AG10803 (cell line): ENCODE results near the gene MEPCE.
A peak's percentile ranks its signal among the peaks of the same experiment; 100 is the strongest.

Experiments used
- DNase-seq: peaks from one replicate; pipeline ENCODE4 v3.0.0; 2010; ENCODE audit warnings: low read depth
- H3K4me3 ChIP-seq: 2 replicates; pipeline ENCODE4 v1.5.1; 2011; ENCODE audit warnings: mild to moderate bottlenecking, low read length, control low read depth
- TF ChIP-seq, protein P1 (sequence below): conservative IDR thresholded peaks from 2 replicates; pipeline ENCODE4 v1.5.1; 2011; ENCODE audit warnings: mild to moderate bottlenecking, low read length, control low read depth, inconsistent platforms

MEPCE gene

GRCh38 chr7:100467638-100468373, 38.2 kb downstream of the MEPCE start:
- TF ChIP-seq, protein P1, sequence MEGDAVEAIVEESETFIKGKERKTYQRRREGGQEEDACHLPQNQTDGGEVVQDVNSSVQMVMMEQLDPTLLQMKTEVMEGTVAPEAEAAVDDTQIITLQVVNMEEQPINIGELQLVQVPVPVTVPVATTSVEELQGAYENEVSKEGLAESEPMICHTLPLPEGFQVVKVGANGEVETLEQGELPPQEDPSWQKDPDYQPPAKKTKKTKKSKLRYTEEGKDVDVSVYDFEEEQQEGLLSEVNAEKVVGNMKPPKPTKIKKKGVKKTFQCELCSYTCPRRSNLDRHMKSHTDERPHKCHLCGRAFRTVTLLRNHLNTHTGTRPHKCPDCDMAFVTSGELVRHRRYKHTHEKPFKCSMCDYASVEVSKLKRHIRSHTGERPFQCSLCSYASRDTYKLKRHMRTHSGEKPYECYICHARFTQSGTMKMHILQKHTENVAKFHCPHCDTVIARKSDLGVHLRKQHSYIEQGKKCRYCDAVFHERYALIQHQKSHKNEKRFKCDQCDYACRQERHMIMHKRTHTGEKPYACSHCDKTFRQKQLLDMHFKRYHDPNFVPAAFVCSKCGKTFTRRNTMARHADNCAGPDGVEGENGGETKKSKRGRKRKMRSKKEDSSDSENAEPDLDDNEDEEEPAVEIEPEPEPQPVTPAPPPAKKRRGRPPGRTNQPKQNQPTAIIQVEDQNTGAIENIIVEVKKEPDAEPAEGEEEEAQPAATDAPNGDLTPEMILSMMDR = no peak
- DNase-seq = no peak
- H3K4me3 ChIP-seq = no peak overlapping the region

DNA sequence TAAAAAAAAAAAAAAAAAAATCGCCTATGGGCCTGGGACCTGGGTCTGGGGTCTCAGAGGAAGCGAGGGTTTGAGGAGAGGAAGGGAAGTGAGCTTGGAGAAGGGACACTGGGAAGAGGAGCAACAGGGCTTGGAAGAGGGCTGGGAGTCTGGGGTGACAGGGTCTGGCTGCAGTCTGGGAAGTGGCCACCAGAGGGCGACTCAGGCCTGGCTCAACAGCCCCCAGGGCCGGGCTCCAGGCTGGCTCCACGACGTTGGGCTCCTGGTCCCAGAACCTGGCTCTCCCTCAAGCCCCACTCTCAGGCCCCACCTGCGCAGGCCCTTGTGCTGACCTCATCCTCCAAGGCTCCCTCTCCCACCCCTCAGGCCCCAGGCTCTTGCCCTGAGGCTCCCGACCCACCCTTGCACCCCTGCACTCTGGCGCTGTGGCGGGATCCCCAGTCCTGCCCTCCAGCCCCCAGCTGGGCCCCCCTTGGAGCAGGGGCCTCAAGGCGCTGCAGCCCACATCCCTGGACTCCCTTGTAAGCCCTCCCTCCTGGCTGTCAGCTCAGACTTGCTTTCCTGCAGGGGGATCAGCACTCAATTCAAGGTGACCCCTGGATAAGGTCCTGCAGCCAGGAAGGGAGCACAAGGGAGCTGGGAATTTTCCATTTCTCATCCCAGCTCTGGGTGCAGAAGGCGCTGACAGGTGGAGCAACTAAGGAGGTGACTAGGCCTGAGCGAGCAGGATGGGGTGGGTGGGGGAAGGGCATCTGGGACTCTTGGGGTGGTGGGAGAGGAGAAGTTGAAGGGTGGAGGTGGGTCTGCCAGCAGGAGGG, 39.8 kb downstream of the MEPCE start:
- H3K4me3 ChIP-seq = no peak overlapping the region
- TF ChIP-seq, protein P1 = peak; percentile 92
- peak; percentile 64 for DNase-seq

- DNase-seq = no peak
- no peak overlapping the region for H3K4me3 ChIP-seq
- TF ChIP-seq, protein P1 = no peak
These were observed 41.4 kb downstream of the MEPCE start for GRCh38 chr7:100471021-100471420.

DNA sequence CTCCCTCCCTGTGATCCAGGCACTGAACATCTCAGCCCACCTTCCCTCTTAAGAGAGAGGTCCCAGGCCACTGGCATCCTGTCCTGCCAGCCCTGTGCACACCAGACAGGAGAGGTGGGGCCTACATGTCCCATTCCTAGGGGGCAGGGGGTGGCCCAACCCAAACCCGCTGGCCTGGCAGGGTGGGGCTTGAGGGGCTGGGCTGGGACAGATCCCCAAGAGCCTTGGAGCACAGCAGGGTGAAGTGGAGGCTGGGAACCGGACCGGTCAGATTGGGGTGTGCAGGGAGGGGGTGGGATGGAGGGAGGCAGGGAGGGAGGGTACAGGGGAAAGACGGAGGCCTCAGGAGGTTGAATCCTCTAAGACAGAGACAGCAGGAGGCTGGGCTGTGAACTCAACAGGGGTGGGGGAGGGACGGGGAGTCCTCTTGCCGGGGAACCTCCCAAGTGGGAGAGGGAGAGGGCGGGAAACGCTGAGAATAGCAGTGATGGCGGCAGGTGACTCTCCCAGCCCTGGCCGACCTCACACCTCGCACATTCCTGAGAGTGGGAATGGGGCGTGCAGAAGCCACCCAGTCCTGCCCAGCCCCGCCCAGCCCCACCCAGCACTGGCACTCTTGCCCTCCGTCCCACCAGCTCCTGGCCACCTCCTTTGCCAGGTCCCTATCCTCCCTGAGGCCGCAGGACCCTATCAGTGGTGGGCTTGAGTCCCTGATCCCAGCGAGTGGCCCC, 42.7 kb downstream of the MEPCE start:
- no peak overlapping the region for H3K4me3 ChIP-seq
- DNase-seq = no peak
- TF ChIP-seq, protein P1 = no peak

DNA sequence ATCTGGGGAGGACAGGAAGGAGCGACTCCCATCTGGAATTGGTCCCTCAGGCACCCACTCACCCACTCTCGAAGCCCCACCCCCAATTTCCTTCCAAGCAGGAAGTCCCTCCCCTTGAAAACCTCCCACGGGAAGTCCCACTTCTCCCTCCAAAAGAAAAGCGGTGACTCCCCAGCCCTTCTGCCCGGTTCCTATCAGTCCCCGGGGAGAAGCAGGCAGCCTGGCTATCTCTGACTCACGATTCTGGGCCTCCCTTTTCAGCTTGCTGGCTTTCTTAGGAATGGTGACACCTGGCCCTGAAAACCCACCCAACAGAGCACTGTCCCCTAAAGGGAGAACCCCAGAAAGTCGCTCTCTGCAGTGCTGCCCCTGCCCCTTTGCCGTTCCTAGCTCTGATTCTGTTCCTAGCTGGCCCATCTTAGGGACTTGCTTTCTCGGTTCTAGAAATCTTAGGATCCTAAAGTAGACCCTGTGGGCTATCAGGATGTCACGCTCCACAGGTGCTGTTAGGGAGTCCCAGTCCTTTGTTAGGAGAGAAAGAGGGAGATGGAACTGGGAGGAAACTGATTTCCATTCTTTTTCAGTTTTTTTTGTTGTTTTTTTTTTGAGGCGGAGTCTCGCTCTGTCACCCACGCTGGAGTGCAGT, 43.3 kb downstream of the MEPCE start:
- H3K4me3 ChIP-seq = no peak overlapping the region

DNA sequence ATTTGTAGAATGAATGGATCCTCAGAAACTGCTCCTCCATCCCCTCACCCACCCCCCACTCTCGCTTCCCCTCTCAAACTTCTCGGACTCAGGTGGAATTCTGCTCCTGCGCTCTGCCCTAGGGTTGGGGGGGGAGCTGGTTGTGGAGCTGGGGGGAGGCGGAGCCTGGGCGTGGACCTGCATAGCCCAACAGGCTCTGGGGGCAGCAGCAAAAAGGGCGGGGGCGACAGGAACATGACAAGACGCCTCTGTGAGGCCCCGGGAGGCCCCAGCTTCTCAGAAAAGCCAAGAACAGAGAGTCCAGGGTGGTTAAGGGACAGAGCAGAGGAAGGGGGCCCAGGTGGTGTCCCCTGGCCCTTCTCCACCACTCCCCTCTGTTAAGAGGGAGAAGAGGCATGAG, 45.9 kb downstream of the MEPCE start:
- no peak for DNase-seq
- TF ChIP-seq, protein P1 = no peak
- peak overlapping the region; percentile 94 for H3K4me3 ChIP-seq

More for the DNA sequence above, 43.3 kb downstream of the MEPCE start:
- peak; percentile 32 for DNase-seq
- TF ChIP-seq, protein P1 = no peak
